Cerebellar nuclear complex (tissue), 1 donor: ENCODE measurements around the gene OTX1.

Experiments
- DNase-seq, 2 experiments: peaks; one replicate each; lab custom pipeline; 2025; lab: John Stamatoyannopoulos, UW

Gene OTX1

GRCh38 chr2:63047321-63048279, 3.0 kb upstream of the OTX1 start:
- DNase-seq, result no peak

GRCh38 chr2:63048367-63049171, 2.1 kb upstream of the OTX1 start:
- DNase-seq, result no peak

- no peak for DNase-seq
These were observed 1.2 kb upstream of the OTX1 start for GRCh38 chr2:63049211-63049969.

- DNase-seq, result no peak
These were observed 678 bp upstream of the OTX1 start for GRCh38 chr2:63049970-63050333.

- DNase-seq, result no peak
These were observed 588 bp downstream of the OTX1 start for GRCh38 chr2:63051042-63051794.

- DNase-seq, result no peak
These were observed 1.2 kb downstream of the OTX1 start for GRCh38 chr2:63051795-63052333.

GRCh38 chr2:63052411-63053080, 1.9 kb downstream of the OTX1 start:
- no peak for DNase-seq

GRCh38 chr2:63053081-63053888, 2.7 kb downstream of the OTX1 start:
- no peak for DNase-seq

GRCh38 chr2:63053889-63054602, 3.4 kb downstream of the OTX1 start:
- DNase-seq, result no peak

GRCh38 chr2:63054841-63055225, 4.2 kb downstream of the OTX1 start:
- no peak for DNase-seq

- no peak for DNase-seq
These were observed 4.8 kb downstream of the OTX1 start for GRCh38 chr2:63055226-63056106.

GRCh38 chr2:63056107-63057050, 5.7 kb downstream of the OTX1 start:
- DNase-seq, result no peak

GRCh38 chr2:63057249-63058143, 6.9 kb downstream of the OTX1 start:
- DNase-seq, result no peak

GRCh38 chr2:63058144-63058920, 7.7 kb downstream of the OTX1 start:
- no peak for DNase-seq
